ENCODE measurements around the gene ZSCAN18. TPM values are rescaled to one million over a fixed set of nuclear protein-coding genes. Genes with fewer than 3 reads are reported as not detected.

The ZSCAN18 gene
- total and polyA plus RNA-seq, 2 donors (not counting 1 experiment from before 2014, with no cell fraction given): 81.0 to 90.5 TPM

DNA sequence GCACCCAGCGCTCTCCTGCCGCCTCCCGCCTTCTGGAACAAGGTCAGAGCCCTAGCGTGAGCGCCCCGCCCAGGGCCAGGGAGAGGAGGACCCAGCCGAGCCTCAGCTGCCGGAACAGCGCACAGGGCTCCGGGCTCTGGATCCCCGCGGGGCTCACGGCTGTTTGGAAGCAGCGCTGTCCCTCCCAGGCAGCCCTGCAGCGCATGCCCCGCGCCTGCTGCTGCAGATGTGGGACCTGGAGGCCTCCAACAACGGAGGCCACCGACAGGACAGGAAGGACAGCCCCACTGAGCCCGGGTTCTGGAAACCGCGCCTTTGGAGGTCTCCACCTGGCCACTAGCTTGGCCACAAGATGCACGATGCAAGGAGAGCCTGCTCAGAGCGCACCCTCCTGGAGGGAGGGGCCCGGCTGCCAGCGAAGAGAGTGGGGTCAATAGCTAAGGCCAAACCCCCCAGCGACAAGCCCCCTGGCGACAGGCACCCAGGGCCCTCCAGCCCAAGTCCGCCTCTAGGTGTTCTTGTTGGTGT, 12.6 kb downstream of the ZSCAN18 start:
- Histone ChIP-seq H3K27me3 (replicated peaks in 1 of 4; ENCODE audit: control extremely low read depth in 1 of 4, control insufficient read depth in 3 of 4, insufficient read depth in 4 of 4, low read length in 3 of 4) (no peaks in the 10 kb centered on the region), H4K20me1 (ENCODE audit: control insufficient read depth, insufficient read depth, low read length, poor library complexity, severe bottlenecking) (no peaks in the 10 kb centered on the region), H3K4me2 (replicated peaks; ENCODE audit: low read depth, low read length, poor library complexity, severe bottlenecking) (no peak overlapping the region), H3K9ac (ENCODE audit: low read length) (no peak overlapping the region), H3K4me3 (ENCODE audit: control extremely low read depth in 1 of 5, extremely low read depth in 1 of 5, insufficient read depth in 1 of 5, low read depth in 2 of 5, low read length in 4 of 5) (no peak overlapping the region), H3K27ac (ENCODE audit: low read length in 2 of 2) (no peak overlapping the region), H2AFZ (ENCODE audit: insufficient read depth, low read depth, low read length, poor library complexity, severe bottlenecking) (no peak overlapping the region), H3K4me1 (ENCODE audit: control insufficient read depth in 2 of 2, insufficient read depth in 2 of 2, low read length in 2 of 2) (no peaks in the 10 kb centered on the region), H3K9me3 (ENCODE audit: control extremely low read depth in 1 of 3, control insufficient read depth in 2 of 3, insufficient read depth in 1 of 3, low read length in 2 of 3) (peaks cover 0 to 91% (median 25%) of the 10 kb centered on the region in 3 donors), H3K79me2 (ENCODE audit: control insufficient read depth, insufficient read depth, low read length) (peaks cover 2% of the 10 kb centered on the region), H3K36me3 (replicated peaks in 1 of 2; ENCODE audit: control extremely low read depth in 1 of 2, control insufficient read depth in 1 of 2, extremely low read depth in 1 of 2, insufficient read depth in 2 of 2, low read length in 1 of 2) (peaks cover 0 to 7% of the 10 kb centered on the region in 2 experiments)
- H3K27ac Mint-ChIP-seq: no peak overlapping the region
- ChIA-PET CTCF (no interaction called here), POLR2A (no interaction called here)
- H3K4me1 Mint-ChIP-seq: no peaks in the 10 kb centered on the region
- TF ChIP-seq, protein P1, sequence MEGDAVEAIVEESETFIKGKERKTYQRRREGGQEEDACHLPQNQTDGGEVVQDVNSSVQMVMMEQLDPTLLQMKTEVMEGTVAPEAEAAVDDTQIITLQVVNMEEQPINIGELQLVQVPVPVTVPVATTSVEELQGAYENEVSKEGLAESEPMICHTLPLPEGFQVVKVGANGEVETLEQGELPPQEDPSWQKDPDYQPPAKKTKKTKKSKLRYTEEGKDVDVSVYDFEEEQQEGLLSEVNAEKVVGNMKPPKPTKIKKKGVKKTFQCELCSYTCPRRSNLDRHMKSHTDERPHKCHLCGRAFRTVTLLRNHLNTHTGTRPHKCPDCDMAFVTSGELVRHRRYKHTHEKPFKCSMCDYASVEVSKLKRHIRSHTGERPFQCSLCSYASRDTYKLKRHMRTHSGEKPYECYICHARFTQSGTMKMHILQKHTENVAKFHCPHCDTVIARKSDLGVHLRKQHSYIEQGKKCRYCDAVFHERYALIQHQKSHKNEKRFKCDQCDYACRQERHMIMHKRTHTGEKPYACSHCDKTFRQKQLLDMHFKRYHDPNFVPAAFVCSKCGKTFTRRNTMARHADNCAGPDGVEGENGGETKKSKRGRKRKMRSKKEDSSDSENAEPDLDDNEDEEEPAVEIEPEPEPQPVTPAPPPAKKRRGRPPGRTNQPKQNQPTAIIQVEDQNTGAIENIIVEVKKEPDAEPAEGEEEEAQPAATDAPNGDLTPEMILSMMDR (IDR thresholded peaks at IDR 0.05): no peak
- TF ChIP-seq EZH2 (IDR thresholded peaks at IDR 0.05; ENCODE audit: borderline replicate concordance, insufficient read depth, low read depth, low read length, poor library complexity, severe bottlenecking): no peak
- H3K27me3 Mint-ChIP-seq: no peaks in the 10 kb centered on the region
- DNase-seq: no peak
- intact Hi-C loops (cut with micrococcal nuclease): no loop called here
- WGBS (ENCODE audit: insufficient coverage): 95% methylated on average over 29 of the region's 29 CpGs
- H3K9me3 Mint-ChIP-seq (ENCODE audit: insufficient read depth): peaks cover 10% of the 10 kb centered on the region
- ATAC-seq (ENCODE audit: low read depth): no peak
- no peak overlapping the region for H3K4me3 Mint-ChIP-seq

- ChIA-PET POLR2A (no interaction called here), CTCF (no interaction called here)
- DNase-seq: no peak
- Histone ChIP-seq H3K4me3 (ENCODE audit: control extremely low read depth in 1 of 5, extremely low read depth in 1 of 5, insufficient read depth in 1 of 5, low read depth in 2 of 5, low read length in 4 of 5) (no peak overlapping the region), H3K36me3 (replicated peaks in 1 of 2; ENCODE audit: control extremely low read depth in 1 of 2, control insufficient read depth in 1 of 2, extremely low read depth in 1 of 2, insufficient read depth in 2 of 2, low read length in 1 of 2) (peaks cover 0 to 7% of the 10 kb centered on the region in 2 experiments), H3K9me3 (ENCODE audit: control extremely low read depth in 1 of 3, control insufficient read depth in 2 of 3, insufficient read depth in 1 of 3, low read length in 2 of 3) (peaks cover 0 to 91% (median 25%) of the 10 kb centered on the region in 3 donors), H3K27me3 (replicated peaks in 1 of 4; ENCODE audit: control extremely low read depth in 1 of 4, control insufficient read depth in 3 of 4, insufficient read depth in 4 of 4, low read length in 3 of 4) (no peaks in the 10 kb centered on the region), H4K20me1 (ENCODE audit: control insufficient read depth, insufficient read depth, low read length, poor library complexity, severe bottlenecking) (no peaks in the 10 kb centered on the region), H3K9ac (ENCODE audit: low read length) (no peak overlapping the region), H3K27ac (ENCODE audit: low read length in 2 of 2) (no peak overlapping the region), H3K4me1 (ENCODE audit: control insufficient read depth in 2 of 2, insufficient read depth in 2 of 2, low read length in 2 of 2) (no peaks in the 10 kb centered on the region), H3K79me2 (ENCODE audit: control insufficient read depth, insufficient read depth, low read length) (peaks cover 2% of the 10 kb centered on the region), H2AFZ (ENCODE audit: insufficient read depth, low read depth, low read length, poor library complexity, severe bottlenecking) (no peak overlapping the region), H3K4me2 (replicated peaks; ENCODE audit: low read depth, low read length, poor library complexity, severe bottlenecking) (no peak overlapping the region)
- no peaks in the 10 kb centered on the region for H3K27me3 Mint-ChIP-seq
- intact Hi-C loops (cut with micrococcal nuclease): no loop called here
- H3K4me3 Mint-ChIP-seq: no peak overlapping the region
- no peak overlapping the region for H3K27ac Mint-ChIP-seq
- no peak for TF ChIP-seq EZH2 (IDR thresholded peaks at IDR 0.05; ENCODE audit: borderline replicate concordance, insufficient read depth, low read depth, low read length, poor library complexity, severe bottlenecking)
- TF ChIP-seq, protein P1 (IDR thresholded peaks at IDR 0.05): no peak
- no peaks in the 10 kb centered on the region for H3K4me1 Mint-ChIP-seq
- peaks cover 14% of the 10 kb centered on the region for H3K9me3 Mint-ChIP-seq (ENCODE audit: insufficient read depth)
- 96% methylated on average over 67 of the region's 69 CpGs for WGBS (ENCODE audit: insufficient coverage)
- no peak for ATAC-seq (ENCODE audit: low read depth)
Measured at GRCh38 chr19:58084596-58085347, 13.3 kb downstream of the ZSCAN18 start.
